GM18519 (cell line): ENCODE results near the gene IGFBP7.
"Not testable (repeated sequence)": the region's sequence is repeated elsewhere in the genome, so short reads cannot be mapped to it uniquely, and the experiment has no call there.

Experiments used
- ATAC-seq: cut with Tn5 transposase; IDR thresholded peaks from one replicate; pipeline ENCODE4 v1.9.1; 2021; ENCODE audit warnings: mild to moderate bottlenecking, moderate library complexity; ENCODE audit not compliant: unreplicated experiment, low FRiP score

Gene IGFBP7

GRCh38 chr4:57076646-57077045, 33.5 kb downstream of the IGFBP7 start:
- no peak for ATAC-seq

GRCh38 chr4:57075367-57075766, 34.8 kb downstream of the IGFBP7 start:
- no peak for ATAC-seq

GRCh38 chr4:57074744-57075143, 35.4 kb downstream of the IGFBP7 start:
- no peak for ATAC-seq

GRCh38 chr4:57073559-57073958, 36.6 kb downstream of the IGFBP7 start:
- ATAC-seq, result no peak

- no peak for ATAC-seq
Measured at GRCh38 chr4:57071326-57071725, 38.9 kb downstream of the IGFBP7 start.

- no peak for ATAC-seq
Measured at GRCh38 chr4:57070461-57070860, 39.7 kb downstream of the IGFBP7 start.

- no peak for ATAC-seq
Measured at GRCh38 chr4:57068237-57068981, 41.8 kb downstream of the IGFBP7 start.

- no peak for ATAC-seq
Measured at GRCh38 chr4:57065730-57066482, 44.3 kb downstream of the IGFBP7 start.

GRCh38 chr4:57064811-57065711, 45.1 kb downstream of the IGFBP7 start:
- no peak for ATAC-seq

- no peak for ATAC-seq
Measured at GRCh38 chr4:57064120-57064519, 46.1 kb downstream of the IGFBP7 start.

- ATAC-seq, result no peak
Measured at GRCh38 chr4:57063518-57063917, 46.7 kb downstream of the IGFBP7 start.

GRCh38 chr4:57061395-57061794, 48.8 kb downstream of the IGFBP7 start:
- ATAC-seq, result no peak

- not testable (repeated sequence) for ATAC-seq
Measured at GRCh38 chr4:57060717-57061067, 49.5 kb downstream of the IGFBP7 start.

GRCh38 chr4:57059890-57060716, 50.1 kb downstream of the IGFBP7 start:
- no peak for ATAC-seq

GRCh38 chr4:57055886-57056285, 54.3 kb downstream of the IGFBP7 start:
- no peak for ATAC-seq

GRCh38 chr4:57053508-57053907, 56.7 kb downstream of the IGFBP7 start:
- no peak for ATAC-seq

GRCh38 chr4:57051524-57051923, 58.7 kb downstream of the IGFBP7 start:
- no peak for ATAC-seq

GRCh38 chr4:57051095-57051494, 59.1 kb downstream of the IGFBP7 start:
- no peak for ATAC-seq

- ATAC-seq, result no peak
Measured at GRCh38 chr4:57048590-57049304, 61.4 kb downstream of the IGFBP7 start.

GRCh38 chr4:57047046-57047445, 63.1 kb downstream of the IGFBP7 start:
- not testable (repeated sequence) for ATAC-seq
